ENCODE measurements around the gene UNKL.

DNA sequence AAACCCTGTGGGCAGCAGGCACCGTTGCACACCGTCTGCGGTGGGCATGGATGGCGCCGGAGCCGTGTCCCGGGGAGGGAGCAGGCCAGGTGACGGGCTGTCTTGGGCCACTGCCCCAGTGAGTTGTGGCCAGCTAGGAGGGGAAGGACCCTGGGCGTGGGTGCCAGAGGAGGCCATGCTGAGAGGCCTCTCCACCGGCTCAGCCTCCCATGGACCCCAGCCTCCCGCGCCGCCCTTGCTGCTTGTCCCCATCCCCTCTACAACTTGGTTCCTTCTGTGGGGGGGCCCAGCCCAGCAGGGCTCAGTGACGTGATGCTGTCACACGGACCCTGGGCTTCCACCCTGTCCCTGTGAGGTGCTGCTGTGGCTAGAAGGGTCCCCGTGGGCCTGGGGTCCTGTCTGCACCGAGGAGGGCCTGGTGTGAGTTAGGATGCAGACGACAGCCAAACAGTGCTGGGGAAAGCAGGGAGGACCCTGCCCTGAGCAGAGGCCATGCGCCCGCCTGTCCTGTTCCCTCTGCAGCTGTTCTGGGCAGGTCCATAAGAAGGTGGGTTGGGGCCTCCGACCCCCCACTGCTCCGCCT is 93.8 kb downstream of the UNKL start:
- TF ChIP-seq, protein P1, sequence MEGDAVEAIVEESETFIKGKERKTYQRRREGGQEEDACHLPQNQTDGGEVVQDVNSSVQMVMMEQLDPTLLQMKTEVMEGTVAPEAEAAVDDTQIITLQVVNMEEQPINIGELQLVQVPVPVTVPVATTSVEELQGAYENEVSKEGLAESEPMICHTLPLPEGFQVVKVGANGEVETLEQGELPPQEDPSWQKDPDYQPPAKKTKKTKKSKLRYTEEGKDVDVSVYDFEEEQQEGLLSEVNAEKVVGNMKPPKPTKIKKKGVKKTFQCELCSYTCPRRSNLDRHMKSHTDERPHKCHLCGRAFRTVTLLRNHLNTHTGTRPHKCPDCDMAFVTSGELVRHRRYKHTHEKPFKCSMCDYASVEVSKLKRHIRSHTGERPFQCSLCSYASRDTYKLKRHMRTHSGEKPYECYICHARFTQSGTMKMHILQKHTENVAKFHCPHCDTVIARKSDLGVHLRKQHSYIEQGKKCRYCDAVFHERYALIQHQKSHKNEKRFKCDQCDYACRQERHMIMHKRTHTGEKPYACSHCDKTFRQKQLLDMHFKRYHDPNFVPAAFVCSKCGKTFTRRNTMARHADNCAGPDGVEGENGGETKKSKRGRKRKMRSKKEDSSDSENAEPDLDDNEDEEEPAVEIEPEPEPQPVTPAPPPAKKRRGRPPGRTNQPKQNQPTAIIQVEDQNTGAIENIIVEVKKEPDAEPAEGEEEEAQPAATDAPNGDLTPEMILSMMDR (IDR thresholded peaks at IDR 0.05; ENCODE audit: insufficient read depth, low read length, poor library complexity, severe bottlenecking) = no peak
- no peak for TF ChIP-seq EZH2phosphoT487 (conservative IDR thresholded peaks at IDR 0.05; ENCODE audit: low read length)
